Activated CD4-positive, alpha-beta memory T cell treated with anti-CD3 and anti-CD28 coated beads, Interleukin-2, amount 10 ng/mL, durations not matched to agents 7 days and 5 days (primary cell): Measurements from ENCODE around the gene IL17REL. TPM values are rescaled to one million over a fixed set of nuclear protein-coding genes. Genes with fewer than 3 reads are reported as not detected.
A peak's percentile ranks its signal among the peaks of the same experiment; 100 is the strongest.

Source experiments
- CTCF ChIA-PET: fragments of 350-600 bp; sonication (Branson Sonifier 250); formaldehyde crosslinking; loops from one replicate; lab custom pipeline; 2021; ENCODE audit warnings: antibody characterized with exemption, inconsistent platforms; lab: Charles Lee
- POLR2A ChIA-PET: fragments of 350-600 bp; sonication (Branson Sonifier 250); formaldehyde crosslinking; loops from one replicate; lab custom pipeline; 2021; ENCODE audit warnings: antibody characterized with exemption; lab: Charles Lee
- DNase-seq: peaks from one replicate; pipeline ENCODE4 v3.0.0-alpha.2; 2020
- H3K27ac Mint-ChIP-seq: one replicate; pipeline ENCODE4 v1.8.0; 2021; ENCODE audit warnings: mild to moderate bottlenecking, mixed read lengths
- H3K27me3 Mint-ChIP-seq: one replicate; pipeline ENCODE4 v1.8.0; 2021; ENCODE audit warnings: mixed read lengths
- H3K36me3 Mint-ChIP-seq: one replicate; pipeline ENCODE4 v1.8.0; 2021; ENCODE audit warnings: low read depth, mixed read lengths
- H3K4me1 Mint-ChIP-seq: one replicate; pipeline ENCODE4 v1.8.0; 2021; ENCODE audit warnings: mixed read lengths
- H3K4me3 Mint-ChIP-seq: one replicate; pipeline ENCODE4 v1.8.0; 2021; ENCODE audit warnings: mild to moderate bottlenecking, mixed read lengths
- H3K9me3 Mint-ChIP-seq: one replicate; pipeline ENCODE4 v1.8.0; 2021; ENCODE audit warnings: mixed read lengths
- total RNA-seq, 2 experiments: library from RNA; stranded (reverse); gene quantifications; one replicate each; pipeline ENCODE4 v1.2.3, GENCODE V29; 2021

The IL17REL gene
- total RNA-seq, 2 experiments from 2014 or later, result not detected

- Mint-ChIP-seq H3K36me3 (peaks cover 33% of the 10 kb centered on the region), H3K27ac (peak overlapping the region; percentile 83), H3K4me3 (peak overlapping the region; percentile 85), H3K4me1 (peaks cover 37% of the 10 kb centered on the region), H3K27me3 (no peaks in the 10 kb centered on the region), H3K9me3 (no peaks in the 10 kb centered on the region)
- peak; percentile 82 for DNase-seq
- ChIA-PET POLR2A (interaction anchor here (0.8 to 6.0 kb wide), 8 partner anchors 8 to 136 kb away, joined by 3 to 55 read pairs (median 5); no protein-coding TSS in a partner anchor), CTCF (interaction anchor here (2.2 to 3.5 kb wide), 2 partner anchors 9 to 32 kb away, joined by 5 to 11 read pairs; no protein-coding TSS in a partner anchor)
Observed at GRCh38 chr22:49962012-49962750, 50.4 kb downstream of the IL17REL start.

- CTCF ChIA-PET, result interaction anchor here (2.2 to 3.5 kb wide), 2 partner anchors 10 to 31 kb away, joined by 5 to 11 read pairs; no protein-coding TSS in a partner anchor
- Mint-ChIP-seq H3K36me3 (peaks cover 33% of the 10 kb centered on the region), H3K27ac (peak overlapping the region; percentile 83), H3K4me1 (peaks cover 36% of the 10 kb centered on the region), H3K27me3 (no peaks in the 10 kb centered on the region), H3K9me3 (no peaks in the 10 kb centered on the region), H3K4me3 (peak overlapping the region; percentile 85)
- POLR2A ChIA-PET, result interaction anchor here (0.7 to 6.0 kb wide), 14 partner anchors 9 to 136 kb away, joined by 3 to 55 read pairs (median 6); partner anchors contain the start of genes ALG12 and CRELD2
- DNase-seq, result no peak
Observed at GRCh38 chr22:49961601-49962011, 51.0 kb downstream of the IL17REL start.

- Mint-ChIP-seq H3K4me3 (peak overlapping the region; percentile 85), H3K27ac (peak overlapping the region; percentile 83), H3K4me1 (peaks cover 36% of the 10 kb centered on the region), H3K27me3 (no peaks in the 10 kb centered on the region), H3K9me3 (no peaks in the 10 kb centered on the region), H3K36me3 (peaks cover 33% of the 10 kb centered on the region)
- peak; percentile 54 for DNase-seq
- CTCF ChIA-PET, result interaction anchor here (2.2 to 3.5 kb wide), 2 partner anchors 11 to 31 kb away, joined by 5 to 11 read pairs; no protein-coding TSS in a partner anchor
- POLR2A ChIA-PET, result interaction anchor here (0.7 to 6.0 kb wide), 16 partner anchors 8 to 135 kb away, joined by 3 to 55 read pairs (median 5); partner anchors contain the start of genes ALG12 and CRELD2
Observed at GRCh38 chr22:49961005-49961600, 51.5 kb downstream of the IL17REL start.

- H3K9me3 Mint-ChIP-seq, result no peaks in the 10 kb centered on the region
- no peaks in the 10 kb centered on the region for H3K27me3 Mint-ChIP-seq
- ChIA-PET POLR2A (interaction anchor here (0.7 to 6.0 kb wide), 16 partner anchors 10 to 134 kb away, joined by 3 to 55 read pairs (median 6); partner anchors contain the start of genes ALG12 and CRELD2), CTCF (interaction anchor here (2.2 kb wide), 1 partner anchor 11 kb away, joined by 5 read pairs; no protein-coding TSS in a partner anchor)
- peak within 1 kb of the TSS; percentile 85 for H3K4me3 Mint-ChIP-seq
- DNase-seq, result peak; percentile 94
- H3K36me3 Mint-ChIP-seq, result peaks cover 33% of the 10 kb centered on the region
- H3K4me1 Mint-ChIP-seq, result peaks cover 36% of the 10 kb centered on the region
- H3K27ac Mint-ChIP-seq, result peak within 1 kb of the TSS; percentile 83
Observed at GRCh38 chr22:49960159-49961004, 52.2 kb downstream of the IL17REL start, which contains the start of gene PIM3. TSS of gene PIM3 (plus strand) at chr22:49960772. CDS start at chr22:49960948, 176 bp downstream.

GRCh38 chr22:49959782-49960158 is 52.8 kb downstream of the IL17REL start:
- peaks cover 30% of the 10 kb centered on the region for H3K36me3 Mint-ChIP-seq
- peak overlapping the region; percentile 76 for H3K4me3 Mint-ChIP-seq
- H3K9me3 Mint-ChIP-seq, result no peaks in the 10 kb centered on the region
- CTCF ChIA-PET, result interaction anchor here (2.2 kb wide), 1 partner anchor 12 kb away, joined by 5 read pairs; no protein-coding TSS in a partner anchor
- DNase-seq, result peak; percentile 50
- H3K27ac Mint-ChIP-seq, result peak overlapping the region; percentile 80
- POLR2A ChIA-PET, result interaction anchor here (0.7 to 6.0 kb wide), 16 partner anchors 9 to 134 kb away, joined by 3 to 55 read pairs (median 5); partner anchors contain the start of genes ALG12 and CRELD2
- peaks cover 35% of the 10 kb centered on the region for H3K4me1 Mint-ChIP-seq
- H3K27me3 Mint-ChIP-seq, result no peaks in the 10 kb centered on the region

GRCh38 chr22:49958931-49959781 is 53.4 kb downstream of the IL17REL start:
- H3K4me1 Mint-ChIP-seq, result peaks cover 30% of the 10 kb centered on the region
- ChIA-PET CTCF (no interaction called here), POLR2A (interaction anchor here (0.8 to 6.0 kb wide), 8 partner anchors 11 to 91 kb away, joined by 3 to 55 read pairs (median 6); partner anchors contain the start of genes ALG12 and CRELD2)
- no peaks in the 10 kb centered on the region for H3K27me3 Mint-ChIP-seq
- peak overlapping the region; percentile 76 for H3K4me3 Mint-ChIP-seq
- peaks cover 24% of the 10 kb centered on the region for H3K36me3 Mint-ChIP-seq
- H3K9me3 Mint-ChIP-seq, result no peaks in the 10 kb centered on the region
- DNase-seq, result no peak
- peak overlapping the region; percentile 80 for H3K27ac Mint-ChIP-seq

GRCh38 chr22:49958366-49958921 is 54.1 kb downstream of the IL17REL start:
- DNase-seq, result no peak
- H3K9me3 Mint-ChIP-seq, result no peaks in the 10 kb centered on the region
- CTCF ChIA-PET, result no interaction called here
- peak overlapping the region; percentile 76 for H3K4me3 Mint-ChIP-seq
- H3K36me3 Mint-ChIP-seq, result peaks cover 17% of the 10 kb centered on the region
- peaks cover 23% of the 10 kb centered on the region for H3K4me1 Mint-ChIP-seq
- POLR2A ChIA-PET, result interaction anchor here (6.0 kb wide), 1 partner anchor 22 kb away, joined by 55 read pairs; no protein-coding TSS in a partner anchor
- H3K27me3 Mint-ChIP-seq, result no peaks in the 10 kb centered on the region
- peak overlapping the region; percentile 56 for H3K27ac Mint-ChIP-seq

- POLR2A ChIA-PET, result no interaction called here
- no peaks in the 10 kb centered on the region for H3K27me3 Mint-ChIP-seq
- peak overlapping the region; percentile 56 for H3K27ac Mint-ChIP-seq
- peak overlapping the region; percentile 30 for H3K4me3 Mint-ChIP-seq
- no peaks in the 10 kb centered on the region for H3K9me3 Mint-ChIP-seq
- H3K36me3 Mint-ChIP-seq, result peaks cover 12% of the 10 kb centered on the region
- DNase-seq, result no peak
- CTCF ChIA-PET, result no interaction called here
- peaks cover 17% of the 10 kb centered on the region for H3K4me1 Mint-ChIP-seq
Observed at GRCh38 chr22:49957826-49958365, 54.7 kb downstream of the IL17REL start.

GRCh38 chr22:49956914-49957825 is 55.4 kb downstream of the IL17REL start:
- H3K27me3 Mint-ChIP-seq, result no peaks in the 10 kb centered on the region
- DNase-seq, result no peak
- H3K4me3 Mint-ChIP-seq, result no peak overlapping the region
- peaks cover 6% of the 10 kb centered on the region for H3K36me3 Mint-ChIP-seq
- no peak overlapping the region for H3K27ac Mint-ChIP-seq
- ChIA-PET CTCF (no interaction called here), POLR2A (interaction anchor here (1.7 kb wide), 1 partner anchor 21 kb away, joined by 5 read pairs; no protein-coding TSS in a partner anchor)
- H3K4me1 Mint-ChIP-seq, result peaks cover 13% of the 10 kb centered on the region
- no peaks in the 10 kb centered on the region for H3K9me3 Mint-ChIP-seq

GRCh38 chr22:49956418-49956770 is 56.2 kb downstream of the IL17REL start:
- CTCF ChIA-PET, result no interaction called here
- H3K27ac Mint-ChIP-seq, result no peak overlapping the region
- no peak overlapping the region for H3K4me3 Mint-ChIP-seq
- POLR2A ChIA-PET, result interaction anchor here (1.7 kb wide), 1 partner anchor 20 kb away, joined by 5 read pairs; no protein-coding TSS in a partner anchor
- peaks cover under 1% of the 10 kb centered on the region for H3K36me3 Mint-ChIP-seq
- DNase-seq, result no peak
- peaks cover 13% of the 10 kb centered on the region for H3K4me1 Mint-ChIP-seq
- H3K27me3 Mint-ChIP-seq, result no peaks in the 10 kb centered on the region
- no peaks in the 10 kb centered on the region for H3K9me3 Mint-ChIP-seq
